ENCODE measurements around the gene AGAP1. TPM values are rescaled to one million over a fixed set of nuclear protein-coding genes. Genes with fewer than 3 reads are reported as not detected.

Gene AGAP1
- total and polyA plus RNA-seq, 2 donors (not counting 3 experiments of a cell fraction or from before 2014, with no cell fraction given), result 10.2 to 20.9 TPM

DNA sequence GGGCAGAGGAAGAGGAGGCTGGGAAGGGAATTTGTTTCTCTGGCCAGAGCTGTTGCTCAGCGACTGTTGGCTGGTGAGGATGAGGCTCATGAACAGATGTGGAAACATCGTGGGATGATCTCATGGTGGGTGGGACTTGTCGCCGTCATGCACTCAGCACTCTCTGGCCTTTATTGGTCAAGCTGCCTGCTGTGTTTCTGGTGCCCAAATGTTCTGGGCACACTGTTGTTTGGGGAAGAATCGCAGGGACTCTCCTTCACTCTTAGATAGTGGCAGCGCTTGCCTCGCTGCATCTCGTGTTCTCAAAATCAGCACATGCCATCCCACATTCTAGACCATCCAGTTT lies 145.6 kb downstream of the AGAP1 start:
- no TSS peak for BruUV-seq (replicated peaks)
- Histone ChIP-seq H4K20me1 (replicated peaks; ENCODE audit: control insufficient read depth, extremely low read depth, insufficient read depth, low read length) (no peaks in the 10 kb centered on the region), H3K9me3 (replicated peaks; ENCODE audit: control insufficient read depth, insufficient read depth, low read length) (no peaks in the 10 kb centered on the region), H3K4me1 (ENCODE audit: control insufficient read depth, extremely low read depth, insufficient read depth, low read length) (no peaks in the 10 kb centered on the region), H3K4me3 (replicated peaks in 1 of 3; ENCODE audit: insufficient read depth in 1 of 3, low read depth in 1 of 3, low read length in 3 of 3) (no peak overlapping the region), H3K27ac (ENCODE audit: insufficient read depth, low read depth, low read length) (no peak overlapping the region), H3K4me2 (ENCODE audit: insufficient read depth, low read length) (no peak overlapping the region), H2AFZ (ENCODE audit: low read depth, low read length) (no peak overlapping the region), H3K36me3 (ENCODE audit: control insufficient read depth in 2 of 2, extremely low read depth in 1 of 2, insufficient read depth in 2 of 2, low read length in 2 of 2) (no peaks in the 10 kb centered on the region), H3K27me3 (ENCODE audit: control insufficient read depth in 2 of 2, insufficient read depth in 2 of 2, low read length in 2 of 2) (no peaks in the 10 kb centered on the region), H3K9ac (replicated peaks; ENCODE audit: extremely low read depth, insufficient read depth, low read length) (no peak overlapping the region), H3K79me2 (ENCODE audit: control insufficient read depth, insufficient read depth, low read length) (no peaks in the 10 kb centered on the region), H3K9me1 (replicated peaks; ENCODE audit: control insufficient read depth, extremely low read depth, insufficient read depth, low read length) (no peaks in the 10 kb centered on the region)
- dilution Hi-C loops (cut with MboI; ENCODE audit: extremely low pct_ligation_motif_present, low sequenced_read_pairs), result no loop called here
- intact Hi-C loops (cut with micrococcal nuclease), result no loop called here
- TF ChIP-seq GATA2 (IDR thresholded peaks at IDR 0.05; ENCODE audit: insufficient read depth, insufficient read length, low read depth, low read length) (no peak), JUN (IDR thresholded peaks at IDR 0.05; ENCODE audit: borderline replicate concordance, insufficient read depth, insufficient read length, low read depth) (no peak), MYC (IDR thresholded peaks at IDR 0.05; ENCODE audit: low read depth, low read length) (no peak), POLR2A (IDR thresholded peaks at IDR 0.05; ENCODE audit: low read depth, low read length) (no peak), POLR2AphosphoS5 (IDR thresholded peaks at IDR 0.05; ENCODE audit: insufficient read depth, low read depth, low read length) (no peak), FOS (IDR thresholded peaks at IDR 0.05; ENCODE audit: borderline replicate concordance, insufficient read depth, low read length) (no peak), EZH2 (IDR thresholded peaks at IDR 0.05; ENCODE audit: borderline replicate concordance, low read depth, low read length, severe bottlenecking) (no peak)
- TF ChIP-seq, protein P1, sequence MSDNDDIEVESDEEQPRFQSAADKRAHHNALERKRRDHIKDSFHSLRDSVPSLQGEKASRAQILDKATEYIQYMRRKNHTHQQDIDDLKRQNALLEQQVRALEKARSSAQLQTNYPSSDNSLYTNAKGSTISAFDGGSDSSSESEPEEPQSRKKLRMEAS (IDR thresholded peaks at IDR 0.05; ENCODE audit: insufficient read depth, insufficient read length), result no peak
- TF ChIP-seq, protein P2, sequence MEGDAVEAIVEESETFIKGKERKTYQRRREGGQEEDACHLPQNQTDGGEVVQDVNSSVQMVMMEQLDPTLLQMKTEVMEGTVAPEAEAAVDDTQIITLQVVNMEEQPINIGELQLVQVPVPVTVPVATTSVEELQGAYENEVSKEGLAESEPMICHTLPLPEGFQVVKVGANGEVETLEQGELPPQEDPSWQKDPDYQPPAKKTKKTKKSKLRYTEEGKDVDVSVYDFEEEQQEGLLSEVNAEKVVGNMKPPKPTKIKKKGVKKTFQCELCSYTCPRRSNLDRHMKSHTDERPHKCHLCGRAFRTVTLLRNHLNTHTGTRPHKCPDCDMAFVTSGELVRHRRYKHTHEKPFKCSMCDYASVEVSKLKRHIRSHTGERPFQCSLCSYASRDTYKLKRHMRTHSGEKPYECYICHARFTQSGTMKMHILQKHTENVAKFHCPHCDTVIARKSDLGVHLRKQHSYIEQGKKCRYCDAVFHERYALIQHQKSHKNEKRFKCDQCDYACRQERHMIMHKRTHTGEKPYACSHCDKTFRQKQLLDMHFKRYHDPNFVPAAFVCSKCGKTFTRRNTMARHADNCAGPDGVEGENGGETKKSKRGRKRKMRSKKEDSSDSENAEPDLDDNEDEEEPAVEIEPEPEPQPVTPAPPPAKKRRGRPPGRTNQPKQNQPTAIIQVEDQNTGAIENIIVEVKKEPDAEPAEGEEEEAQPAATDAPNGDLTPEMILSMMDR (IDR thresholded peaks at IDR 0.05; ENCODE audit: extremely low read depth in 1 of 2, insufficient read depth in 1 of 2, low read depth in 1 of 2, low read length in 2 of 2), result no peak
- FAIRE-seq, result no peak
- ChIA-PET CTCF (interaction anchor here (1.2 to 1.7 kb wide), 4 partner anchors 12 to 107 kb away, joined by 3 to 4 read pairs (median 4); no protein-coding TSS in a partner anchor), POLR2A (no interaction called here)
- no peak for DNase-seq (ENCODE audit: low read depth, low spot score)

Data from endothelial cell of umbilical vein (primary cell).